NCI-H2081 treated with DMSO at 0.1 percent for 48 hours (cell line): ENCODE results near the gene ABLIM3.

ENCODE experiments used
- DNase-seq: peaks from one replicate; lab custom pipeline; 2025; lab: John Stamatoyannopoulos, UW

Gene ABLIM3

GRCh38 chr5:149219584-149219983 is 78.3 kb downstream of the ABLIM3 start:
- no peak for DNase-seq

GRCh38 chr5:149220750-149221149 is 79.5 kb downstream of the ABLIM3 start:
- no peak for DNase-seq

GRCh38 chr5:149221326-149221725 is 80.0 kb downstream of the ABLIM3 start:
- DNase-seq = no peak

- DNase-seq = no peak
Observed at GRCh38 chr5:149221731-149222342, 80.5 kb downstream of the ABLIM3 start.

- DNase-seq = no peak
Observed at GRCh38 chr5:149223081-149223848, 82.0 kb downstream of the ABLIM3 start.

GRCh38 chr5:149224282-149224681 is 83.0 kb downstream of the ABLIM3 start:
- no peak for DNase-seq

GRCh38 chr5:149227168-149227826 is 86.0 kb downstream of the ABLIM3 start:
- DNase-seq = no peak

- DNase-seq = no peak
Observed at GRCh38 chr5:149228618-149229297, 87.5 kb downstream of the ABLIM3 start.

- no peak for DNase-seq
Observed at GRCh38 chr5:149229298-149229937, 88.1 kb downstream of the ABLIM3 start.

GRCh38 chr5:149235841-149236240 is 94.5 kb downstream of the ABLIM3 start:
- no peak for DNase-seq

GRCh38 chr5:149237662-149238061 is 96.4 kb downstream of the ABLIM3 start:
- DNase-seq = no peak

- no peak for DNase-seq
Observed at GRCh38 chr5:149238540-149238939, 97.2 kb downstream of the ABLIM3 start.

GRCh38 chr5:149239917-149240316 is 98.6 kb downstream of the ABLIM3 start:
- no peak for DNase-seq

GRCh38 chr5:149240354-149240998 is 99.2 kb downstream of the ABLIM3 start:
- no peak for DNase-seq

GRCh38 chr5:149242339-149242738 is 101.0 kb downstream of the ABLIM3 start:
- DNase-seq = no peak

- DNase-seq = no peak
Observed at GRCh38 chr5:149246906-149247305, 105.6 kb downstream of the ABLIM3 start.

GRCh38 chr5:149247726-149248125 is 106.4 kb downstream of the ABLIM3 start:
- no peak for DNase-seq

GRCh38 chr5:149251546-149251945 is 110.3 kb downstream of the ABLIM3 start:
- DNase-seq = no peak

- DNase-seq = no peak
Observed at GRCh38 chr5:149254506-149254905, 113.2 kb downstream of the ABLIM3 start.

- DNase-seq = no peak
Observed at GRCh38 chr5:149256451-149256850, 115.2 kb downstream of the ABLIM3 start.

GRCh38 chr5:149257131-149257530 is 115.8 kb downstream of the ABLIM3 start:
- DNase-seq = no peak
